GM23248 (cell line): ENCODE data around the gene CDC73.

Source experiments
- EZH2 ChIP-seq: fragments of 200-600 bp; sonication (generic); IDR thresholded peaks from 2 replicates; pipeline ENCODE4 v1.6.1; 2018; ENCODE audit warnings: antibody characterized with exemption, mild to moderate bottlenecking; ENCODE audit not compliant: insufficient read depth, poor library complexity, severe bottlenecking
- EZH2phosphoT487 ChIP-seq: fragments of 200-600 bp; sonication (generic); IDR thresholded peaks from 2 replicates; pipeline ENCODE4 v1.6.1; 2018; ENCODE audit warnings: antibody characterized with exemption, moderate library complexity, mild to moderate bottlenecking, low read depth; ENCODE audit not compliant: insufficient read depth

DNA sequence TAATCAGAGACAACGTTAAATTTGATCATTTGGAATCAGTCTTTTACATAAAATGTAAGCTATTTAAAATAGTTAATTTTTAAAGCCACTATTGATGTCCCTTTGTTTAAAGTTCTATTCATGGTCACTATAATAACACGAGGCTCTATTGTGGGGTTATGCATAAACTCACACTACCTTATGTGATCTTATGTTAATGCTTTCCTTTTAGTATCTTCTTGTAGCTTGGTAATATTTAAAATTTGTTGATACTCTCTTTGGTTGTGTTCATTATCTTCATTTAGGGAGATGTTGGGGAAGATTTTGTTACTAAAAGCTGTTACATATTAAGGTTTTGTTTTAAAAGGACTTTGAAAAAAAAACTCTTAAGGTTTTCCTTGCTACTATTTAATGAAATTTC is 63.4 kb downstream of the CDC73 start:
- TF ChIP-seq EZH2phosphoT487 (no peak), EZH2 (no peak)
